Measurements from ENCODE around the gene ITPR1.

ITPR1 gene

DNA sequence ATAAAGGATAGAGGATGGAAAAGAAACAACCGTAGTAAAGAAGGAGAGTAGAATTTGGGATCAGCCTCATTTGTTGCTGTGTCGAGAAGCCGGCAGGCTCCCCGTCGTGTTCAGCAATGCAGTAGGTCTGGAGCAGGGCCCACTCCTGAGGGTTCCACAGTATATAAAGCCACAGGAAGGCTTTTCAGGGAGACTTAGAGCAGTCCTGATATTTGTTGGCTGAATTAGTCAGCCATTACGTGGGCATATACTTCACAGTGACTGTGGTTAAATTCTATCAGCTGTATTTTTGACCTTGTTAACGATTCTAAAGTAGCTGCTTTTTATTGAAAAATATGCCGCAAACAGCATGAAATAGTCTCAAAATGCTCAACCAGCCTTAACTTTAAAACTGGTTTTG, 149.5 kb downstream of the ITPR1 start:
- no peak overlapping the region for H3K4me3 ChIP-seq (replicated peaks in 1 of 2; ENCODE audit: low read depth in 2 of 2, low read length in 2 of 2)
- TF ChIP-seq, protein P1, sequence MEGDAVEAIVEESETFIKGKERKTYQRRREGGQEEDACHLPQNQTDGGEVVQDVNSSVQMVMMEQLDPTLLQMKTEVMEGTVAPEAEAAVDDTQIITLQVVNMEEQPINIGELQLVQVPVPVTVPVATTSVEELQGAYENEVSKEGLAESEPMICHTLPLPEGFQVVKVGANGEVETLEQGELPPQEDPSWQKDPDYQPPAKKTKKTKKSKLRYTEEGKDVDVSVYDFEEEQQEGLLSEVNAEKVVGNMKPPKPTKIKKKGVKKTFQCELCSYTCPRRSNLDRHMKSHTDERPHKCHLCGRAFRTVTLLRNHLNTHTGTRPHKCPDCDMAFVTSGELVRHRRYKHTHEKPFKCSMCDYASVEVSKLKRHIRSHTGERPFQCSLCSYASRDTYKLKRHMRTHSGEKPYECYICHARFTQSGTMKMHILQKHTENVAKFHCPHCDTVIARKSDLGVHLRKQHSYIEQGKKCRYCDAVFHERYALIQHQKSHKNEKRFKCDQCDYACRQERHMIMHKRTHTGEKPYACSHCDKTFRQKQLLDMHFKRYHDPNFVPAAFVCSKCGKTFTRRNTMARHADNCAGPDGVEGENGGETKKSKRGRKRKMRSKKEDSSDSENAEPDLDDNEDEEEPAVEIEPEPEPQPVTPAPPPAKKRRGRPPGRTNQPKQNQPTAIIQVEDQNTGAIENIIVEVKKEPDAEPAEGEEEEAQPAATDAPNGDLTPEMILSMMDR (IDR thresholded peaks at IDR 0.05; ENCODE audit: low read depth, low read length) = no peak
- DNase-seq (ENCODE audit: low read depth in 2 of 2) = no peak

- DNase-seq (ENCODE audit: low read depth in 2 of 2) = no peak
- TF ChIP-seq, protein P1 (IDR thresholded peaks at IDR 0.05; ENCODE audit: low read depth, low read length) = no peak
- no peak overlapping the region for H3K4me3 ChIP-seq (replicated peaks in 1 of 2; ENCODE audit: low read depth in 2 of 2, low read length in 2 of 2)
Observed at GRCh38 chr3:4643904-4644547, 150.9 kb downstream of the ITPR1 start.

GRCh38 chr3:4644951-4645350, 151.8 kb downstream of the ITPR1 start:
- no peak overlapping the region for H3K4me3 ChIP-seq (replicated peaks in 1 of 2; ENCODE audit: low read depth in 2 of 2, low read length in 2 of 2)
- no peak for DNase-seq (ENCODE audit: low read depth in 2 of 2)
- TF ChIP-seq, protein P1 (IDR thresholded peaks at IDR 0.05; ENCODE audit: low read depth, low read length) = no peak

- no peak for DNase-seq (ENCODE audit: low read depth in 2 of 2)
- H3K4me3 ChIP-seq (replicated peaks in 1 of 2; ENCODE audit: low read depth in 2 of 2, low read length in 2 of 2) = no peak overlapping the region
Observed at GRCh38 chr3:4645468-4645867, 152.3 kb downstream of the ITPR1 start.

DNA sequence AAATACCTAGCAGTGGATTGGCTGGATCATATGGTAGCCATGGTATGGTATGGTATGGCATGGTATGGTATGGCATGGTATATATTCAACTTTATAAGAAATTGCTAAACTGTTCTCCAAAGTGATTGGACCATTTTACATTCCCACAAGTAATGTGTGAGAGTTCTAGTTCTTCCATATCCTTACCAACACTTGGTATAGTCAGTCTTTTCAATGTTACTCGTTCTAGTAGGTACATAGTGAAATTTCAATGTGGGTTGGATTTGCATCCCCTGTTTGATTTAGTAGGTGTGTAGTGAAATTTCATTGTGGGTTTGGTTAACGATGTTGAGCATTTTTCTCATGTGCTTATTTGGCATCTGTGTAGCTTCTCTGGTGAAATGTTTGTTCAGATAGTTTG, 154.3 kb downstream of the ITPR1 start:
- no peak overlapping the region for H3K4me3 ChIP-seq (replicated peaks in 1 of 2; ENCODE audit: low read depth in 2 of 2, low read length in 2 of 2)
- no peak for DNase-seq (ENCODE audit: low read depth in 2 of 2)
- TF ChIP-seq, protein P1 (IDR thresholded peaks at IDR 0.05; ENCODE audit: low read depth, low read length) = no peak

More at GRCh38 chr3:4645468-4645867, 152.3 kb downstream of the ITPR1 start:
- TF ChIP-seq, protein P1 (IDR thresholded peaks at IDR 0.05; ENCODE audit: low read depth, low read length) = no peak

- no peak overlapping the region for H3K4me3 ChIP-seq (replicated peaks in 1 of 2; ENCODE audit: low read depth in 2 of 2, low read length in 2 of 2)
- DNase-seq (ENCODE audit: low read depth in 2 of 2) = no peak
- TF ChIP-seq, protein P1 (IDR thresholded peaks at IDR 0.05; ENCODE audit: low read depth, low read length) = no peak
Observed at GRCh38 chr3:4655145-4656045, 162.2 kb downstream of the ITPR1 start.

Data from cardiac fibroblast (primary cell).